ENCODE measurements around the gene FDPS.

DNA sequence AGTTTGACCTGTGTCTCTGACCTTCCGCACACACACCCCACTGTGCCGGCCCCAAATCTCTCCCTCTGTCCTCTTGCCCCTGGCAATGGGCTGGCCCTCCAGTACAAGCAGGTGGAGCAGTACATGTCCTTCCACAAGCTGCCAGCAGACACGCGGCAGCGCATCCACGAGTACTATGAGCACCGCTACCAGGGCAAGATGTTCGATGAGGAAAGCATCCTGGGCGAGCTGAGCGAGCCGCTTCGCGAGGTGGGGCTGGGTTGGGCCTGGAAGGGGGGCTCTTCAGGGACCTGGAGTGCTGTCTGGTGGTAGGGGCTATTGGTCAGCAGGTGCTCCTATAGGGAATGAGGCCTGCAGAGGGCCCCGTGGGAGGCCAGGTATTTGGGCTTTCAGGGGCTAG is 23.6 kb upstream of the FDPS start:
- no peak for TF ChIP-seq EZH2 (IDR thresholded peaks at IDR 0.05; ENCODE audit: low read depth, unreplicated experiment)
- TF ChIP-seq, protein P1, sequence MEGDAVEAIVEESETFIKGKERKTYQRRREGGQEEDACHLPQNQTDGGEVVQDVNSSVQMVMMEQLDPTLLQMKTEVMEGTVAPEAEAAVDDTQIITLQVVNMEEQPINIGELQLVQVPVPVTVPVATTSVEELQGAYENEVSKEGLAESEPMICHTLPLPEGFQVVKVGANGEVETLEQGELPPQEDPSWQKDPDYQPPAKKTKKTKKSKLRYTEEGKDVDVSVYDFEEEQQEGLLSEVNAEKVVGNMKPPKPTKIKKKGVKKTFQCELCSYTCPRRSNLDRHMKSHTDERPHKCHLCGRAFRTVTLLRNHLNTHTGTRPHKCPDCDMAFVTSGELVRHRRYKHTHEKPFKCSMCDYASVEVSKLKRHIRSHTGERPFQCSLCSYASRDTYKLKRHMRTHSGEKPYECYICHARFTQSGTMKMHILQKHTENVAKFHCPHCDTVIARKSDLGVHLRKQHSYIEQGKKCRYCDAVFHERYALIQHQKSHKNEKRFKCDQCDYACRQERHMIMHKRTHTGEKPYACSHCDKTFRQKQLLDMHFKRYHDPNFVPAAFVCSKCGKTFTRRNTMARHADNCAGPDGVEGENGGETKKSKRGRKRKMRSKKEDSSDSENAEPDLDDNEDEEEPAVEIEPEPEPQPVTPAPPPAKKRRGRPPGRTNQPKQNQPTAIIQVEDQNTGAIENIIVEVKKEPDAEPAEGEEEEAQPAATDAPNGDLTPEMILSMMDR (conservative IDR thresholded peaks at IDR 0.05; ENCODE audit: low read depth in 2 of 2), result no peak
- no peak for TF ChIP-seq EZH2phosphoT487 (IDR thresholded peaks at IDR 0.05; ENCODE audit: unreplicated experiment)
- no peak for TF ChIP-seq POLR2AphosphoS5 (IDR thresholded peaks at IDR 0.05; ENCODE audit: low read depth)
- no peak for TF ChIP-seq REST (IDR thresholded peaks at IDR 0.05; ENCODE audit: unreplicated experiment)
- no peak for TF ChIP-seq ZNF331 (CRISPR knock-in tag; IDR thresholded peaks at IDR 0.05; ENCODE audit: low read depth)
- TF ChIP-seq CREB1 (CRISPR knock-in tag; IDR thresholded peaks at IDR 0.05; ENCODE audit: low read depth), result no peak

All from GM23338 (cell line).